ENCODE measurements around the gene RINL.

The RINL gene

DNA sequence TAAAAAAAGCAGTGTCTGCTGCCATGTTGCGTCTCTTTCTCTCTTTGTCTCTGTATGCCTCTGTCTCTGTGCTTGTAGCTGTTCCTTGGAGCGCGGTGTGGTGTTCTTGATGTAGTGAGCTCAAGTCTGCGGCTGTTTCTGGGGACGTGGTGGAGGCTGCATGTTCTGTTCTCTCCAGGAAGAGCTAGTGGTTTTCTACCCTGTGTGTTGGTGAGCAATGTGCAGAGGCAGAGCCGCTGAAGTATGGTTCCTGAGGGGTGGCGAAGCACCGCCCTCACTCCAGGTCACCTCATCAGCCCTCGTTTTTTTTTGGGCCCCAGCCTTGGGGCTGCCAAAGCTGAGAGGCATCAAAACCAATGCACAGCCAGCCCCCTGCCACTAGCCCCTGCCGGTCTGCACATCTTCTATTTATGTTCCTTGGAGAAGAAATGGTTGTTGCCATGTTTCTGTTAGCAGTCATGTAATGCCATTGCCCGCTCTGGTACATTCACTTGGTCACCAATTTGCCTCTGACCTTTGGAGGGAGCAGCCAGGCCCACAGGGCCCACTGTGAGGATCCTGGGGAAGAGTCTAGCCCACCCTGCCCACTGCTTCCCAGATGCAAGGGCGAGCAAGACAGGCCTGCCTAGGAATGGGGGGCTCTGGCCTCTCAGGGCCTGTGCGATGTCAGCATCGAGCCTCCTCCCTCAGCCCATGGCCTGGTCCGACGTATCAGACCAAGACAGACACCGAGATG, 35.5 kb downstream of the RINL start:
- no peak for DNase-seq (ENCODE audit: extremely low read depth, low read depth)
- TF ChIP-seq CTCF (IDR thresholded peaks at IDR 0.05; ENCODE audit: low read depth, low read length): no peak

- no peak for TF ChIP-seq CTCF (IDR thresholded peaks at IDR 0.05; ENCODE audit: low read depth, low read length)
- no peak for DNase-seq (ENCODE audit: extremely low read depth, low read depth)
These were observed 36.2 kb downstream of the RINL start for GRCh38 chr19:38841787-38842438.

DNA sequence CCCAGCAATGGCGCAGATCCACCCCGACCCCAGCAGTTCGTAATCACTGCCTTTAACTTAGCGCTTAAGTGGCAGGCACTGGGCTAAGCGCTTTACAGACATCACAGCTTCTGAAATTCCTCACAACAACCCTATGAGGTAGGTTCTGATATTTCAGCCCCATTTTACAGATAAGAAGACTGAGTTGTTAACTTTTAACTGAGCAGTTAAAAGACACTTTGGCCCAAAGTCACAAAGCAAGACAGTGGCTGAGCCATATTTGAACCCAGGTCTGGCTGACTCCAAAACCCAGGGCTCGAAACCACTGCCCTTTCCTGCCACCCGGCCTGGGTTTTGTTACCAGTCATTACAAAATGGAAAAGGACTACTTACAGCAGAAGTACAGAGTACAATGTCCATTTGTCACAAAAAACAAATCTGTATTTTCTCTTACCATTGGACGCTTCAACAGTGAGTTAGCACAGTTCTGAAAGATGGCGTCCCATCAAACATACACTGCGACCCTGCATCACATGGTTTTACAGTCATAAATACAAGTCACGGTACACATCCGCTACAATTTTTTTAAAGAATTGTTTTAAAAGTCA, 36.8 kb downstream of the RINL start:
- DNase-seq (ENCODE audit: extremely low read depth, low read depth): no peak
- TF ChIP-seq CTCF (IDR thresholded peaks at IDR 0.05; ENCODE audit: low read depth, low read length): no peak

DNA sequence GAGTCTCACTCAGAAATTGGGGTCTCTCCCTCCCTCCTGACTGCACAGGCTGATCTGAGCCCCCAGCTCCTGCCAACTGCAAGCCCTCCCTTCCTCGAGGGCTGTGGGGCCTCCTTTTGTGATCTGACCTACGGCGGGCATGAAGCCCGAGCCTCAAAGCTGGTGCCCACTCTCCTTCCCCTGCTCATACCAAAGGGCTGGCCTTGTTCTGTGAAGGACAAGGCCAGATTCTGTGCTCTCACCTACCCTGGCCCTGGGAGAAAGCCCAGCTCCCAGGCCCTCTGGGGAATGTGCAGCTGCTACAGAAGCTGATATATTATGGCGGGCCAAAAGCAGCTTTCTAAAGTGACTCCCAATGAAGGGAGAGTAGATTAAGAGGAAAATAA, 37.5 kb downstream of the RINL start:
- DNase-seq (ENCODE audit: extremely low read depth, low read depth): no peak
- TF ChIP-seq CTCF (IDR thresholded peaks at IDR 0.05; ENCODE audit: low read depth, low read length): no peak

- no peak for TF ChIP-seq CTCF (IDR thresholded peaks at IDR 0.05; ENCODE audit: low read depth, low read length)
- no peak for DNase-seq (ENCODE audit: extremely low read depth, low read depth)
These were observed 38.1 kb downstream of the RINL start for GRCh38 chr19:38839816-38840582.

GRCh38 chr19:38838986-38839761, 38.9 kb downstream of the RINL start:
- TF ChIP-seq CTCF (IDR thresholded peaks at IDR 0.05; ENCODE audit: low read depth, low read length): no peak
- DNase-seq (ENCODE audit: extremely low read depth, low read depth): no peak

Data from AG09319 (cell line).